ENCODE measurements around the gene WWP2.

Gene WWP2

GRCh38 chr16:69761983-69762813, at the start of gene WWP2:
Gene WWP2, plus strand, starts transcription at chr16:69762332. Its CDS starts 24,679 bp downstream, at chr16:69787011.
- DNase-seq (ENCODE audit: low read depth) = no peak
- H3K4me3 ChIP-seq (ENCODE audit: low read length) = peak within 1 kb of the TSS; percentile 94
- TF ChIP-seq, protein P1, sequence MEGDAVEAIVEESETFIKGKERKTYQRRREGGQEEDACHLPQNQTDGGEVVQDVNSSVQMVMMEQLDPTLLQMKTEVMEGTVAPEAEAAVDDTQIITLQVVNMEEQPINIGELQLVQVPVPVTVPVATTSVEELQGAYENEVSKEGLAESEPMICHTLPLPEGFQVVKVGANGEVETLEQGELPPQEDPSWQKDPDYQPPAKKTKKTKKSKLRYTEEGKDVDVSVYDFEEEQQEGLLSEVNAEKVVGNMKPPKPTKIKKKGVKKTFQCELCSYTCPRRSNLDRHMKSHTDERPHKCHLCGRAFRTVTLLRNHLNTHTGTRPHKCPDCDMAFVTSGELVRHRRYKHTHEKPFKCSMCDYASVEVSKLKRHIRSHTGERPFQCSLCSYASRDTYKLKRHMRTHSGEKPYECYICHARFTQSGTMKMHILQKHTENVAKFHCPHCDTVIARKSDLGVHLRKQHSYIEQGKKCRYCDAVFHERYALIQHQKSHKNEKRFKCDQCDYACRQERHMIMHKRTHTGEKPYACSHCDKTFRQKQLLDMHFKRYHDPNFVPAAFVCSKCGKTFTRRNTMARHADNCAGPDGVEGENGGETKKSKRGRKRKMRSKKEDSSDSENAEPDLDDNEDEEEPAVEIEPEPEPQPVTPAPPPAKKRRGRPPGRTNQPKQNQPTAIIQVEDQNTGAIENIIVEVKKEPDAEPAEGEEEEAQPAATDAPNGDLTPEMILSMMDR (conservative IDR thresholded peaks at IDR 0.05; ENCODE audit: low read depth, low read length) = no peak

- TF ChIP-seq, protein P1 (conservative IDR thresholded peaks at IDR 0.05; ENCODE audit: low read depth, low read length) = no peak
- no peak for DNase-seq (ENCODE audit: low read depth)
- no peak overlapping the region for H3K4me3 ChIP-seq (ENCODE audit: low read length)
These were observed 49.1 kb upstream of the WWP2 start for GRCh38 chr16:69712914-69713581.

DNA sequence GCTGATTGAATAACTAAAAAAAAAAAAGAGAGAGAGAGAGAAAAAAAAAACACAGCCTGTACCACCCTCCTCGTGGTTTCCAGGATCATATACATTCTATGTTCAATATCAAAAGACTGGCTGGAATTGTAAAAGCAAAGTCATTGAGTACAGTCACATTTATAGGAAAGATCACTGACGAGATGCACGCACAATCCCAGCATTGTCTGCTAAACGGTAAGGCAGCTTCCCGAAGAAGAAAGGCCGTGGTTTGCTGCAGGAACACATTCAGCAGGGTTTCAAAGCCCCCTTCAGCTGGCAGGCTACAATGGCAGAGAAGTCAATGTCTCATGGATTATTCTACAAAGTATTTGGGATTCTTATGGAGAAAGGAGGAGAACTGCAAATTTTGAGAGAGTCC, 45.1 kb upstream of the WWP2 start:
- TF ChIP-seq, protein P1 (conservative IDR thresholded peaks at IDR 0.05; ENCODE audit: low read depth, low read length) = no peak
- H3K4me3 ChIP-seq (ENCODE audit: low read length) = no peak overlapping the region
- DNase-seq (ENCODE audit: low read depth) = no peak

GRCh38 chr16:69718111-69718764, 43.9 kb upstream of the WWP2 start:
- no peak overlapping the region for H3K4me3 ChIP-seq (ENCODE audit: low read length)
- TF ChIP-seq, protein P1 (conservative IDR thresholded peaks at IDR 0.05; ENCODE audit: low read depth, low read length) = no peak
- DNase-seq (ENCODE audit: low read depth) = no peak

DNA sequence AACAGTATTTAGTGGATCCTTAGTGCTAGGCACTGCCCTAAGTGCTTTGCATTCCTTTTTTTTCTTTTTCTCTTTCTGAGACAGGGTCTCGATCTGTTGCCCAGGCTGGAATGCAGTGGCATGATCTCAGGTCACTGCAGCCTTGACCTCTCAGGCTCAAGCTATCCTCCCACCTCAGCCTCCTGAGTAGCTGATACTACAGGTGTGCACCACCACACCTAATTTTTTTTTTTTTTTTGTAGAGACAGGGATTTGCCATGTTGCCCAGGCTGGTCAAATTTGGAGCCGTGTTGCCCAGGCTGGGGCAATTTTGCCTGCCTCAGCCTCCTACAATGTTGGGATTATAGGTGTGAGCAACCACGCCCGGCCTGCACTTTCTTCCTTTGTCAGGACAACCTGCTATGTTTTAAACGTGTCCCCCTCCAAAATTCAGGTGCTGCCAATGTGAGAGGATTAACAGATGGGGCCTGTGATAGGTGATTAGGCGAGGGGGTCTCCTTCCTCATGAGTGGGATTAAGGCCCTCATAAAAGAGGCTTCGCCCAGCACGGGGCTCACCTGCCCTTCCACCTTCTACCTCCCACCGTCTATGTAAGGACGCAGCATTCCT, 41.2 kb upstream of the WWP2 start:
- no peak overlapping the region for H3K4me3 ChIP-seq (ENCODE audit: low read length)
- TF ChIP-seq, protein P1 (conservative IDR thresholded peaks at IDR 0.05; ENCODE audit: low read depth, low read length) = no peak
- no peak for DNase-seq (ENCODE audit: low read depth)

DNA sequence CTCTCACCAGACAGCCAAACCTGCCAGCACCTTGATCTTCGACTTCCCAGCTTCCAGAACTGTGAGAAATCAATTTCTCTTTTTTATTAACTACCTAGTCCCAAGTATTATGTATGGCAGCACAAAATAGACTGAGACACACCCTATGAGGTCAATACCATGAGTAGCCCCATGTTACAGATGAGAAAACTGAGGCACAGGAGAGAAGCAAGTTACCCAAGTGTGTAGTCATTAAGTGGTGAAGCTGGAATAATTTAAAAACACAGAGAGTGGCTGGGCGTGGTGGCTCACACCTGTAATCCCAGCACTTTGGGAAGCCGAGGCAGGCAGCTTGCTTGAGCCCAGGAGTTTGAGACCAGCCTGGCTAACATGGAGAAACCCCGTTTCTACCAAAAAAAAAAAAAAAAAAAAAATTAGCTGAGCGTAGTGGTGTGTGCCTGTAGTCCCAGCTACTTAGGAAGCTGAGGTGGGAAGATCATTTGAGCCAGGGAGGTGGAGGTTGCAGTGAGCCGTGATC, 40.6 kb upstream of the WWP2 start:
- DNase-seq (ENCODE audit: low read depth) = no peak
- H3K4me3 ChIP-seq (ENCODE audit: low read length) = no peak overlapping the region
- TF ChIP-seq, protein P1 (conservative IDR thresholded peaks at IDR 0.05; ENCODE audit: low read depth, low read length) = no peak

Data from retinal pigment epithelial cell (primary cell).